ENCODE results near the gene ADD3.

The ADD3 gene

DNA sequence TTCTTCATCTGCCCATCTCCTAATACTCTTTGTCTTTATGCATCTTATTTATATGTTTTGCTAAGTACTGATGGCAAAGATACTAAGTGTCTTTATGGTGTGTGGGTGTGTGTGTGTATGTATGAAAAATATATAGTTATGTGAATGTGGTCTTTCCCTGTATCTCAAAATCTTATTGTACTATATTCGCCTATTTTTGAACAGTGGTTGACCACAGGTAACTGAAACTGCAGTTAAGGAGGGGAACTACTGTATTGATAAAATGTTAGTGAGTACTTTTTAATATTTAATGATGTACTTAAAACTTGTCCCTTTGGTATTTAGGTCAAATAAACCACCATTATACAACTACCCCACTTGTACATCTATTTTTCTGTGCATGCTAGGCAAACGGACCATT lies 85.9 kb downstream of the ADD3 start:
- intact Hi-C loops (cut with DNase I; ENCODE audit: low total_unique reads), result no loop called here

DNA sequence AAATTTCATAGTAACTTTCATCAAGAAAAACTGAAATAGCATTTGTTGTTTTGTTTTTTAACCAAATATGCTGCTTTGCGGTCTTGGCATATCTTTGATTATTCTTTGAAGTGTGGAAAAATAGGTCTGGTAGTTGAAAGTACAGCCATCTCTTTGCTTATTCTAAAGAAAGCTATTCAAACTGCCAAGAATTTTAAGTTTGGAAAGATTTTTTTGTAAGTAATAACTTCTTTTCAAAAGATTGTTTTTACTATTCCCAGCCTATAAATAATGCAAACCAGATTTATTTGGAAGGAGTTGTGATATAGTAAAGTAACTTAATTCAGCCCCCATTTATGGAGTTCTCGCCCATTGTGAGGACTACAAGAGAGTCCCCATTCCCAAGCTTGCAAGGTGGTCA lies 87.0 kb downstream of the ADD3 start:
- Histone ChIP-seq H3K27me3 (no peaks in the 10 kb centered on the region), H3K4me3 (no peak overlapping the region), H3K4me1 (peaks cover 0 to 14% (median 3%) of the 10 kb centered on the region in 4 donors), H3K27ac (no peak overlapping the region), H3K36me3 (no peaks in the 10 kb centered on the region), H3K9me3 (no peaks in the 10 kb centered on the region)
- intact Hi-C loops (cut with DNase I; ENCODE audit: low total_unique reads), result no loop called here
- TF ChIP-seq, protein P1, sequence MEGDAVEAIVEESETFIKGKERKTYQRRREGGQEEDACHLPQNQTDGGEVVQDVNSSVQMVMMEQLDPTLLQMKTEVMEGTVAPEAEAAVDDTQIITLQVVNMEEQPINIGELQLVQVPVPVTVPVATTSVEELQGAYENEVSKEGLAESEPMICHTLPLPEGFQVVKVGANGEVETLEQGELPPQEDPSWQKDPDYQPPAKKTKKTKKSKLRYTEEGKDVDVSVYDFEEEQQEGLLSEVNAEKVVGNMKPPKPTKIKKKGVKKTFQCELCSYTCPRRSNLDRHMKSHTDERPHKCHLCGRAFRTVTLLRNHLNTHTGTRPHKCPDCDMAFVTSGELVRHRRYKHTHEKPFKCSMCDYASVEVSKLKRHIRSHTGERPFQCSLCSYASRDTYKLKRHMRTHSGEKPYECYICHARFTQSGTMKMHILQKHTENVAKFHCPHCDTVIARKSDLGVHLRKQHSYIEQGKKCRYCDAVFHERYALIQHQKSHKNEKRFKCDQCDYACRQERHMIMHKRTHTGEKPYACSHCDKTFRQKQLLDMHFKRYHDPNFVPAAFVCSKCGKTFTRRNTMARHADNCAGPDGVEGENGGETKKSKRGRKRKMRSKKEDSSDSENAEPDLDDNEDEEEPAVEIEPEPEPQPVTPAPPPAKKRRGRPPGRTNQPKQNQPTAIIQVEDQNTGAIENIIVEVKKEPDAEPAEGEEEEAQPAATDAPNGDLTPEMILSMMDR (IDR thresholded peaks at IDR 0.05), result no peak
- DNase-seq, result no peak

More for the DNA sequence above, 85.9 kb downstream of the ADD3 start:
- Histone ChIP-seq H3K9me3 (no peaks in the 10 kb centered on the region), H3K27me3 (no peaks in the 10 kb centered on the region), H3K36me3 (no peaks in the 10 kb centered on the region), H3K4me1 (peaks cover 0 to 20% (median 4%) of the 10 kb centered on the region in 4 donors), H3K27ac (no peak overlapping the region), H3K4me3 (no peak overlapping the region)
- TF ChIP-seq, protein P1 (IDR thresholded peaks at IDR 0.05), result no peak
- no peak for DNase-seq

DNA sequence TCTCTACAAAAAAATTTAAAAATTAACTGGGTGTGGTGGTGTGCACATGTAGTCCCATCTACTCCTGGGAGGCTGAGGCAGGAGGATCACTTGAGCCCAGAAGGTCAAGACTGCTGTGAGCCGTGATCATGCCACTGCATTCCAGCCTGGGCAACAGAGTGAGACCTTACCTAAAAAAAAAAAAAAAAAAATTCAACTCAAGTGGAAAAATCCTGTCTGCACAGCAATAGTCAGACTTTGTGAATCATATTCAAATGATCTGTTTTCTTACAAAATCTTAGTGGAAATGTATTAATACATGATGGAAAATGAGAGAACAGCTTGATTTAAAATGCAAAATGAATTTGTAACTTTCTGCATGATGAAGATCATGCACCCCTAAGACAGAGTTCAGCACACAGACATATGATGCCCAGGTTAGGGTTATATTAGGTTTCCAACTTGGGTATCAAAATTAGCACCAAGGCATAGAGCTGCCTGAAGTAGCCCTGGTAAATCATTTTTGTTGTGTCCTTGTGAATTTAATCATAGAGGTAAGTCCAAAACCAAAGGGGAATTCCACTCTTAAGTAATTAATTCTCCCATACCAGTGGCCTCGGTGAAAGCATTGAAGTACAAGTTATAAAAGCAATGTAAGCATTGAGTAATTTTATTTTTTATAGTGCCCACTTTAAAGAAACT lies 93.8 kb downstream of the ADD3 start:
- H3K4me1 ChIP-seq, result peaks cover 0 to 9% (median 0%) of the 10 kb centered on the region in 4 donors
- DNase-seq, result no peak
- no peaks in the 10 kb centered on the region for H3K9me3 ChIP-seq
- H3K27me3 ChIP-seq, result no peaks in the 10 kb centered on the region
- TF ChIP-seq, protein P1 (IDR thresholded peaks at IDR 0.05), result no peak
- H3K4me3 ChIP-seq, result no peak overlapping the region
- peaks cover 6 to 15% (median 9%) of the 10 kb centered on the region in 3 donors for H3K36me3 ChIP-seq
- H3K27ac ChIP-seq, result no peak overlapping the region
- intact Hi-C loops (cut with DNase I; ENCODE audit: low total_unique reads), result no loop called here

DNA sequence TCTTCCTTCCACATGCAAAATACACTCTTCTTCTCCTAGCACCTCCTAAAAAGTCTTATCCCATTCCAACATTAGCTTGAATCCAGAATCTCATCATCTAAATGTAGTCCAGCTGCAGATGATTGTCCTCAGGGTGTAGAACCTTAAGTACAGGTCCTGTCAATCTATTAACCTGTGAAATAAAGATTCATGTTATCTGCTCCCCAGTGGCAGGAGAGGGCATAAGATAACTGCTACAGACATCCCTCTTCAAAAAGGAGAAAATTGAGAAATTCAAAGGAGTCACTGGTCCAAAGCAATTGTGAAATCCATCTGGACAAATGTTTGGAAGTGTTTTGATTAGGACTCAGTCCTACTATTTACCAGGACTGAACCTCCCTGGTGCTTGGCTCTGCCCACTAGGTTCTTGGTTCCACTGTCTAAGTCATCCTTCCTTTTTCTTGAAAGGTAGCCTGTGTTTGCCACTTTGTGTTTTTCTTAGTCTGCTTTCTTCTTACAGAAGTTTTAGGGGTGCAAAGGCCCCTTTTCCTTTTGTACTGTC lies 96.2 kb downstream of the ADD3 start:
- H3K36me3 ChIP-seq, result peaks cover 6 to 15% (median 9%) of the 10 kb centered on the region in 3 donors
- H3K4me3 ChIP-seq, result no peak overlapping the region
- TF ChIP-seq, protein P1 (IDR thresholded peaks at IDR 0.05), result no peak
- H3K27ac ChIP-seq, result no peak overlapping the region
- H3K9me3 ChIP-seq, result no peaks in the 10 kb centered on the region
- H3K4me1 ChIP-seq, result peaks cover 0 to 28% (median 6%) of the 10 kb centered on the region in 4 donors
- intact Hi-C loops (cut with DNase I; ENCODE audit: low total_unique reads), result no loop called here
- no peaks in the 10 kb centered on the region for H3K27me3 ChIP-seq
- no peak for DNase-seq

DNA sequence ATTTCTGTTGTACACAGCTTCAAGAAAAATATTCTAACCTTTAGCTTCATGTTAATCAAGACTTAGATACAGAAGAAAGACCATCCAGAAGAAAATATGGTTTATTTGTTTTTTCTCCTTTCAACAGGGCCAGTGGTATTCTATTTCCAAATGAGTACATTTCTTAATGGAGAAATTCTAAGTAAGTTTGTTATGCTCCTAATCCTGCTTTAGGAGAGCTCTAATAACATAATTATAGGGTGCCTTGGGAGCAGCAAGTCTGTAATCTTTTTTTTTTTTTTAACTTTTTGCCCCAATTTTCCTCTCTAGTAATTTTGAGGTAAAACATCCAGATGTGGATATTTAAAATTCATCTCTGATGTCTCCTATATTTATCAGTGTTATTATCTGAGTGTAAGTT lies 98.1 kb downstream of the ADD3 start:
- intact Hi-C loops (cut with DNase I; ENCODE audit: low total_unique reads), result no loop called here
- no peak overlapping the region for H3K27ac ChIP-seq
- DNase-seq, result no peak
- H3K27me3 ChIP-seq, result no peaks in the 10 kb centered on the region
- TF ChIP-seq, protein P1 (IDR thresholded peaks at IDR 0.05), result no peak
- H3K4me1 ChIP-seq, result peaks cover 0 to 30% (median 6%) of the 10 kb centered on the region in 4 donors
- H3K9me3 ChIP-seq, result no peaks in the 10 kb centered on the region
- no peak overlapping the region for H3K4me3 ChIP-seq
- H3K36me3 ChIP-seq, result peaks cover 5 to 15% (median 6%) of the 10 kb centered on the region in 3 donors

All from tibial artery (tissue), 4 donors.